Measurements from ENCODE around the gene RPL37. TPM values are rescaled to one million over a fixed set of nuclear protein-coding genes. Genes with fewer than 3 reads are reported as not detected.
"Not testable (repeated sequence)": the region's sequence is repeated elsewhere in the genome, so short reads cannot be mapped to it uniquely, and the experiment has no call there.

The RPL37 gene
- total RNA-seq, 1 donor from 2014 or later = 1,466 TPM

GRCh38 chr5:40797273-40798011 is 37.6 kb downstream of the RPL37 start:
- DNase-seq = peak; percentile 25

GRCh38 chr5:40796487-40796889 is 38.5 kb downstream of the RPL37 start:
- peak; percentile 17 for DNase-seq

- not testable (repeated sequence) for DNase-seq
Measured at GRCh38 chr5:40794877-40795276, 40.1 kb downstream of the RPL37 start.

GRCh38 chr5:40794340-40794739 is 40.7 kb downstream of the RPL37 start:
- DNase-seq = not testable (repeated sequence)

GRCh38 chr5:40792691-40793090 is 42.3 kb downstream of the RPL37 start:
- not testable (repeated sequence) for DNase-seq

GRCh38 chr5:40791715-40792139 is 43.3 kb downstream of the RPL37 start:
- no peak for DNase-seq

- DNase-seq = no peak
Measured at GRCh38 chr5:40790947-40791593, 44.0 kb downstream of the RPL37 start.

- DNase-seq = not testable (repeated sequence)
Measured at GRCh38 chr5:40788941-40789340, 46.1 kb downstream of the RPL37 start.

- DNase-seq = no peak
Measured at GRCh38 chr5:40787986-40788385, 47.0 kb downstream of the RPL37 start.

GRCh38 chr5:40786664-40787063 is 48.4 kb downstream of the RPL37 start:
- not testable (repeated sequence) for DNase-seq

- no peak for DNase-seq
Measured at GRCh38 chr5:40784916-40785315, 50.1 kb downstream of the RPL37 start.

GRCh38 chr5:40784027-40784653 is 50.9 kb downstream of the RPL37 start:
- DNase-seq = no peak

GRCh38 chr5:40781843-40782409 is 53.1 kb downstream of the RPL37 start:
- no peak for DNase-seq

- no peak for DNase-seq
Measured at GRCh38 chr5:40780858-40781257, 54.2 kb downstream of the RPL37 start.

- no peak for DNase-seq
Measured at GRCh38 chr5:40780199-40780598, 54.8 kb downstream of the RPL37 start.

- DNase-seq = no peak
Measured at GRCh38 chr5:40779561-40779960, 55.5 kb downstream of the RPL37 start.

- no peak for DNase-seq
Measured at GRCh38 chr5:40778133-40778532, 56.9 kb downstream of the RPL37 start.

- no peak for DNase-seq
Measured at GRCh38 chr5:40776658-40776977, 58.4 kb downstream of the RPL37 start.

GRCh38 chr5:40775846-40776657 is 59.0 kb downstream of the RPL37 start:
- DNase-seq = no peak

All from skin of body (tissue), 2 donors.